Hematopoietic multipotent progenitor cell treated with erythropoietin and hydrocortisone succinate and interleukin-3 and kit ligand, for 4 days (in vitro differentiated cells): Measurements from ENCODE around the gene PHEX.

Experiments used
- DNase-seq: peaks from one replicate; pipeline ENCODE4 v3.0.0-alpha.2; 2015

PHEX gene

DNA sequence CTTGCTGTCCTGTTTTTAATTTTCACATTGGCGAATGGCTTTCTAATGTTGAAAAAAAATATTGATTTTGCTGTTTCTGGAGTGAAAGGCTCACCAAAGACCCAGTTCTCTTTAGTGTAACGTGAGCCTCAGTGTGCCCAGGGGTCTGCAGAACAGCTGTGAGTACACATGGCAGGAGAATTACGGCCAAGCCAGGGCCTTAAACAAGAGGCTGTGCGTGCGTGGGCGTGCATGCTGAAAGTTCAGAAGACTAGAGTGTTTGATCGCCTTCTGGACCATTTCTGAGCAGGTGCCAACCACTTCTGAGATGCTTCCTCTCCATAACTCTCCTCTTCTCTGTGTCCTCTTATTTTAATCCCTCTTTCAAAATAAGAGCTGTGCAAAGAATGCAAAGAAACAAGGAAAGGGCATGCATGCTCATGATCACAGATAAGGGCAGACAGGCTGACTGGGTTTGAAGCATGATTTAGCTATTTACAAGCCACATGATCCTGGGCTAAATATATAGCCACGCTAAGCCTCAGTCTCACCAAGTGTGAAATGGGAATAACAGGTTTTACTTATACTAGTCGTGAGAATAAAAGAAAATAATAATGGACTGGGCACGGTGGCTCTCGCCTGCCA, 9.9 kb downstream of the PHEX start:
- DNase-seq = peak; percentile 1

DNA sequence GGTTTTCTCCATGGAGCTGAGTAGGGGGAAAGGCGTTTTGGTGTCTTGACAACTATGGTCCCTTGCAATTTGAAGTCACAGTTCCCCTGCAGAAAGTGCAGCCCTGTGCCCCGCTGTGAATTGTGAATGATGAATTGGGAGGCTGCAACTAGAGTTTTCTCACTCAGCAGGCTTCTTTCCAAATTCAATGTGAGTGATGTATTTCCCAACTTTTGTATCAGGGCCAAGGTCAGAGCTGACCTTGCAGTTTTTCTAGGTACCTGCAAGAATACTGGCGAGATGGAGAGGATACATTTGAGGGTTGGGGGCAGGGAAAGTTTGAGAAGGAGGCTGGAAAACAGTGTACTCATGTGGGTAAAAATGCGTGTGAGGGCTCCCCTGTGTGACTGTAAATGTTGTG, 11.7 kb downstream of the PHEX start:
- no peak for DNase-seq

DNA sequence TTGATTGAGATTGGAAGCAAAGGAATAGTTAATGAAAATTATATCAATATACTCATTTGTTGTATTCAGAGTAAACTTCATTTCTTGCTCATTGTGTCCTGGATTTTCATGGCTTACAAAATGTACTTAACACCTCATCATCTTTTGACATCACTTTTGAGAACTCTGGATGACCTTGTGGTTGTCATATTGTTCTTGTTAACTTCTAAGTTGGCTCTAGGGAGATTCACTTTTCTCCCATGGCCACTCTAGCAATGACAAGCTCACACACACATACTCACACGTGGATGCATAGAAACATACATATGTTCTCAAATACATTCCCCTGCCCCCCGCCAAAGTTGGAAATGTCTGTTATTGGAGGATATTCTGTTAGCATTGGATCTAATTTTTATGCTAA, 15.3 kb downstream of the PHEX start:
- no peak for DNase-seq

DNA sequence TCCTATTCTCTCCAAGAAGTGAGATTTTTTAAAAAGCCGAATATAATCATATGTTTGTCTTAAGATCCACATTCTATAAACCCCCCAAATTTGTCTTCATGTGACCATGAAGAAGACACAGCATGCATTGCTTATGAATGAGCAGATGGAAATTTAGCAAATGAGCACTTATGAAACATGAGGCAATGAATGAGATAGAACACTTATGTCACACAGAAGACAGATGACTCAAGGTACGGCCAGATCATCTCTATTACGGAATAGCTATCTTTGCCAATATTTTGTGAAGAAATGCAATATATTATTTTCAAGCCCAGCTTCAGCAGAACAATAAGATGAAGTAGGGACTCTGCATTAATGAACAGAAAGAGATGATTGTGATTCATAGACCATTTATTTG, 21.4 kb downstream of the PHEX start:
- DNase-seq = no peak

DNA sequence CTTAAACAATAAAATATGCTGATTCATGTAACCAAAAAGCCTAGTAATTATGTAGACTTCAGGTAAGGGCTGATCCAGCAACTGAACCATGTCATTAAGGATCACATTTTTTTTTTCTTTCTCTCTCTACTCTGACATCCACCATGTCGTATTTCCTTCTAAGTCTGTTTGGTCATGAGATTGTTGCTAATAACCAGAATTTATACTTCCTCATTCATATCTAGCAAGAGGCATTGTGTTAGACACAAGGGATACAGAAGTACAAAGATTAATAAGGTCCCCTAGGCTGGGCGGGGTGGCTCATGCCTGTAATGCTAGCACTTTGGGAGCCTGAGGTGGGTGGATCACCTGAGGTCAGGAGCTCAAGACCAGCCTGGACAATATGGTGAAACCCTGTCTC, 24.1 kb downstream of the PHEX start:
- peak; percentile 8 for DNase-seq

DNA sequence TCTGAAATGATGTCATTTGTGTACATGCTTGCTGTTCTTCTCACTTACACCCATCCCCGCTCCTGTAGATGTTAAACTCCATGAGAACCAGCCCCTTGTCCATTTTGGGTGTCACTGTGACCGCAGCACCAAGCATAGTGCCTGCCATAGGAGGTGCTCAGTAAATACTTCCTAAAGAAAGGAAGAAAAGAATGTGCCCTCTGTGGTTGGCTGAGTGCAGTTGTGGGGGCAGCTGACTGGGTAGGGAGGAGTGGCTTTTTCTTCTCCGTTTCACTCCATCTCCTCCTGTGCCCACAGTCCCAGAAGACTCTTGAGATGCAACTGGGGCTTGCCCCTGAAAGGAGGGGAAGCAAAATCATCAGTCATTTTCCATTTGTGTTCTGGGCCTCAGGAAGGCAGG, 25.5 kb downstream of the PHEX start:
- DNase-seq = no peak

DNA sequence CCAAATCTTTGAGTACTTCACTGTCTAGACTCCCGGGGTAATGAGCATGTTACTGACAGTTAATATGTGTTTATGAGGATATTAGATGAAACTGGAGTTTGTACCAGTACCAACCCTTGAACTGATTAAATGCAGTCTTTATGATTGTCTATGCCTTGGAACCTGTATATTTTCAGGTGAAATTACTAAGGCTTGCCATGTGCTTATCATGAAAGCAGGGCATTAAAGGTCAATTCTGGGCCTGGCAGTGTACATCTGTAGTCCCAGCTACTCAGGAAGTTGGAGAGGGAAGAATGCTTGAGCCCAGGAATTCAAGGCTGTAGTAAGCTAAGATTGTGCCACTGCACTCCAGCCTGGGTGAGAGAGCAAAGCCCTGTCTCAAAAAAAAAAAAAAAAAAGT, 27.6 kb downstream of the PHEX start:
- DNase-seq = no peak

DNA sequence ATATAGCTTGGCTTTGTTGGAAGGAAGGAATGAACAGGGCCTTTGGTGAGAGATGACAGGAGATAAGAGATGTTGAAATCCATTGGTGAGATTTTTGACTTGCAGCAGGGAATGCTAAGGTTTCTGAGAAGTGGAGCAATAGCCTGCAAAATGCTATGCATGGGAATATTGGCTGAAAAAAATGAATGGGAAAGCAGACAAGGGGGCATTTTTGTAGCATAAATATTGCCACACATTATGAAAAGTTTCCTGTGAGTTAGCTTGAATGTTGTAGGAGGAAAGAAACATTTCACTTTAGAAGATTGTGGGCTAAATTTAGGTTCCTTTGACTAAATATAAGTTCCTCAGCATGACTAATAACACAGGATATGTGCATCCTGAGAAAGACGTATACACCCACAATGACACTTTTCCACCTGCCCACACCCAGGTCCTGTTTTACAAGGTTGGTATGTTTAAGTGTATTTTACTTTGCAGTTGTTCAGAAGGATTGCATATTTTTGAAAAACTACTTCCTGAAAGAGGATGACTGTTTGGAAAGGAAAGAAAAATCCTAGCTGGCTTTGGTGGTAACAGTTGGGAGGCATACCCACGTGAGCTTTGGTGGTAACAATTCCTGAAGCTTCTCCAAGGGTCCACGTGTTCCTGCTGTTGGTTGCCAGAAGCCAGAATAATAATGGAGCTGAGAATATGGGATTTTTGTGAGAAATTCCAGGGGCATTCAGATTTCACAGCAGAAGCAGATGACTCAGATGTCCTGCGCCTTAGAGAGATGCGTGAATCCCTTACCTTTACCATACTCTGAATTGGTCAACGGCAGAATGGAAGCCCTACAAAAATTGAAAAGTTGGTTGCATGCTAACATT, 28.5 kb downstream of the PHEX start:
- DNase-seq = no peak

DNA sequence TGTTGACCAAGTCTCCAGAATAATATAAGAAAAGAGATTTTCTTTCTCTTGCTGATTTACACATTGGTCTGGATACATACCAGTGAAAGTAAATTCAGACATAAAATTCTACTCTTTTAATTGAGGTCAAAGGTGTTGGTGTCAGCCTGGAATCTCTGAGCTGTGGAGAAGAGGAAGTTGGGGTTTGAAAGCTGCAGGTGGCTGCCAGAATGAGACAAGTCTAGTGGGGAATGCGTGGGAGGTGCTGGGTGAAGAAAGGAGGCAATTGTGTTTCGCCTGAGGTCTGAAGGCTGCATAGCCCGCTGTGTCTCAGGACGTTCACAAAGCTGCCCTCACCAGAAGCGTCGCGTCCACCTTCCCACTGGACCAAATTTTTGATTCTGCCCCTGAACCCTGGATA, 31.2 kb downstream of the PHEX start:
- peak; percentile 40 for DNase-seq

DNA sequence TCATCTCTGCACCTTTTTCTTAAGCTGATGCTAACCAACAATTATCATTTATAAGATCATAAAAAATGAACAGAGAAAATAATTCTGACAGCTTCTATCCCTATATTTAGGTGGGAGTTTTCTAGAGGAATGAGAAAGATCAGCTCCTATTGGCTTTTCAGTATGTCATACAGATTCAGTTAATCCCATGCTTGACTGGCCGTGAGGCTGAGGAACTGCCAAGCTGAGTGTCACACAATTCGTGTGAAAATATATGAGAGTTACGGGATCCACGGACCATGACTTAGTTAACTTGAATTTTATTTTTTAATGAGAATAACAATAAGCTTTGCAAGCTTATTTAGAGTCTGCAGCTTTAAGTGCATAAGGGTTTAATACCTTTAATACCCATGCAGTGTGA, 37.5 kb downstream of the PHEX start:
- no peak for DNase-seq

DNA sequence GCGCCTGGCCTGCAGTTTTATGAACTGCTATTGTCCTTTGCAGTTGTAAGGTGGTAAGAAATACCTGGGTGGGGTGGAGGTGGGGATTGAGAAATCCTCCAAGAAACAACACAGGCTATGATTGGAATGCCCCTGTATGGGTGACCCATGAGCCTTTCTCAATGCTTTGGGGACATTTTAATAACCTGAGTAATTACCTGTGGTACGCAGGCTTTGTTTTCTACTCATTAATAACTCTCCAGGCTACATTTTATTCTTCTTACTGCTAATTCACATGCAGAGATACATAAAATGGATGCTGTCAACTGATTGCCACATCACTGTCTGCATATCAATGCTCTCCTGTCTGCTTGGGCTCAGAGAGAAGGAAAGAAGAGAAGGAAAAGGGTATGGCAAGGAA, 41.8 kb downstream of the PHEX start:
- DNase-seq = no peak

DNA sequence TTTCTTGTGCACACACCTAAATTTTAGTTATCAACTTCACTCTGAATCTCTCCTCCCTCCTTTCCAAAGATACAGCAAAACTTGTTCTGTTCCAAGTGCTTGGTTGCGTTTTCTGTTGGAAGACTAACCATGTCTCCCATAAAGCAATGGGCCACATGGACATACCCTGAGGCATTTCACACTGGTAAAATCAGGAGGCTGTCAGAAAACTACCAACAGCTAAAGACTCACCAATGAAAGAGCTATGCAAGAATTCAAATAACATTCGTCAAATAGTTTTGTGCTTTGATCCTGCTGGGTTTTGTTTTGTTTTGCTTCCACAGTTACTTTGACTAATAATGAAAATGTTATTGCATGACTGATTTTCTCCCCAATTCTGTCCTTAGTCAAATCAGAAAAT, 46.0 kb downstream of the PHEX start:
- DNase-seq = no peak

DNA sequence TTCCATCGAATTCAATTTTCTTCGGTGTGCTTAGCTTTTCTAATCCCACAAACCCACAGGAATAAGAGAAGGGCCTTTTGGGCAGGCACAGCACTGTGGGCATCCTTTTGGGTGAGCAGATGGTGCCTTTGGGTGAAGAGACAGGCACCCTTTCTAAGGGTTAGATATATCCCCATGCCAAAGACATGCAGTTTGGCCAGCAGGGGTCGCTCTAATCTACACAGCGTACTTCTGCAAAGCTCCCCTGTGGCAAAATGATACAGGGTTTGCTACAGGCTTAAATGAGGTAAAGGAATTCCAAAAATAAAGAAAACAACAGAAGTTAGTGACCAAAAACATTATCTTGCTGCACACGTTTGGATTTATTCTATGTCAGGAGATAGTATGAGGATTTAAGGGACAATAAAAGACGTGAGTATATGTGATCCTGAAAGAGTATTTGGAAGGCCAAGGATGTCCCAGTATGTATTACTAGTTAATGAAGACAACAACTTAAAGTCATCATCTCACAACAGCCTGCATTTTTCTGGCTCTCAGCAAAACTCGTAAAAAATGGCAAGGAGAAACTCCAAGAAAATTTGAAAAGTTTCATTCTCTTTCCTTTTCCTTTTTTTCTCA, 49.5 kb downstream of the PHEX start:
- peak; percentile 62 for DNase-seq

DNA sequence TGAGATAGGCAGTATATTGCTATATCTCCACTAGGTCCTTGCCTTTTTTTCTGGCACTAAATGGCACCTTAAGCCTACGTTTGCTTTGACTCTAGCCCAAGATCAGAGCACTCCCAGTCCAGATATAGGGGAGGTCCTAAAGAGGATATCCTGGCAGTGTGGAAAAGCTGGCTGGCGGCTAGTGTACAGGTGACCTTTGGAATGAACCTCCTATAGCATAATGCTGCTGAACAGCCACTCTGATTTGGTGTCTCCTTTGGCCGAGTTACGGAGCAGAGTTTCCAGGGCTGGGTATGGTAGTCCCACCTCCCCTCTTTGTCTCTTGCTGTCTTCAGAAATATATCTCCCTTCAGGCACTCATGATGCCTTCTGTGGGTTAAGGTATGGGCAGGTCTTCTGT, 53.9 kb downstream of the PHEX start:
- no peak for DNase-seq

DNA sequence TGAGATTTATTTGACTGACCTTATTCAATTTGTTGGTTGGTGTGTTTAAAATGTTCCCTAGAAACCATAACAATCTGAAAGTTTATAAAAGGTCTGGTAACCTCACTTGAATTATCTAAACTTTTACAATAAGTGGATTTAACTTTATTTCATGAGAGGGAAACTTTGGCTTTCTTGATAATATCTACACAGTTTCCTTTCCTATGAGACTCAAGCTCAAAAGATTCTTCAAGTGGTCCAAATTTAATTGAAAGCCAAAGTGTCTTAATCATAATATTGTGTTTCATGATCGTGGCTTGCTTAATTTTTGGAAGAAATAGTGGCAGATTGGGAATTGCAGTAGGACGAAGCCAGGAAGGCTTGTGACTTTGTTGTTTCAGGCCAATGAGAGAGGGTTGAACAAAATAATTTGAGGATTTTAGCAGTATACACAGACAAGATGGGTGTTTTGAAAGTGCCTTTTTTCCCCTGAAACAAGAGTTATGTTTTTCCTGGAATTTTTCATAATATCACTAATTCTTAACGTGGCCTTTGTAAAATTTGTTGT, 55.0 kb downstream of the PHEX start:
- DNase-seq = no peak

DNA sequence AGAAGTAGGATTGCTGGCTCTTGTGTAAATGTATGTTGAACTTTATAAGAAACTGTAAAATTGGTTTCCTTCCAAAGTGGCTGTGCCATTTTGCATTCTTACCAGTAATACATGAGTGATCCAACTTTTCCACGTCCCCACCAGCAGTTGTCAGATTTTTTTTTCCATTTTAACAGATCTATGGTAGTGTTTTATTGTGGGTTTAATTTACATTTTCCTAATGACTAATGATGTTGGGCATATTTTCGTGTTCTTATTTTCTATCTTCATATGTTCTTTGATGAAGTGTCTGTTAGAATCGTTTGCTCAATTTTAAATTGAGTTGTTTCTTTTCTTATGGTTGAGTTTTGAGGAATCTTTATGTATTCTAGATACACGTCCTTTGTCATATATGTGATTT, 56.2 kb downstream of the PHEX start:
- no peak for DNase-seq

DNA sequence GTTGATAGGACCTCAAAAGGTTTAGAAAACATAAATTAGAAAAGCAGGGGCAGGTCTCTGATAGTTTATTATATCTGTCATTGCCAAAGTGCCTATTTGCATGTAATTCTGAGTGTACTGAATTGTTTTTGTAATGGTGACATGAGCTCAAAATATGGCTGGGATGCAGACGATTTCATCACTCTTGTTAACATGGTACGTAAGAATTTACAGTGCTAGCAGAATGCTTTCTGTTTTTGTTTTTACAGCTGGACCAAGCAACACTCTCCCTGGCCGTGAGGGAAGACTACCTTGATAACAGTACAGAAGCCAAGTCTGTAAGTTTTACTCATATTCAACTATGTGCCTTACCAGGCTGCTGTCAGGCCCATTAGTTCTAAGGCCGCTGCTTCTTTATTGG, 58.1 kb downstream of the PHEX start:
- DNase-seq = no peak

DNA sequence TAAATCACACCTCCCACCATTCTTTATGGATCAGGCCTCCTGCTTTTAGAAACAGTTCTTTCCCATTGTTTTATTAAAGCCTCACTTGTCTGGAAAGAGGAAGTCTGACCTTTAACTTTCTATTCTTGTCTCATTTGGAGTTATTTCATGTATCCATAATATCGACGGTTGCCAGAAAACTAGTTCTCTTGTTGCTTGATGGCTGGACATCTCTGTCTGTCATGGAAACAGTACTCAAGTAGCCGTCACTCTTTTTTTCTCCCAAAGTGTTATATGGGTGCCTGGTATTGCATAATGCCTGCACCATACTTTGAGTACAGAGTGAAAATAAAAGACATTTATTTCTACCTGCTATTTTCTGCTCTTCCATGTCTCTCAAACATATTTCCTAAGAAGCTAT, 61.4 kb downstream of the PHEX start:
- DNase-seq = no peak

DNA sequence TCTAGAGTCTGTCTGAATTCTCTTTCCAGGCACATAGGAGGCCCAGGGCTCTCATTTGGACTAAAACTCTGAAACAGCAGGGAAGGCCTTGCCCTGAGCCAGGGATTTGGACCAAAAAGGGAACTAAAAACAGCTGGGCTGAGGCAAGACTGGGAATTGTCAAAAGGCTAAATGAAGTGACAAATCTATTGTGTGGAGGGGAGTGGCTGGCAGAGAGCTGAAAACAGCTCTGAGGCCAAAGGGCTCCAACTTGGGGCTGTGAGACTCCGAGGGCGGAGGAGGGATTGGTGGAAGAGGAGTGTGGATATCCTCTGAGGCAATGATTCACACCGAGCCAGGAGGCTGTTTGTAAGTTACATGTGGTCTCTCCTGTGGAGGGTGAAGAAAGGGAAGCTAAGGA, 63.2 kb downstream of the PHEX start:
- DNase-seq = no peak

DNA sequence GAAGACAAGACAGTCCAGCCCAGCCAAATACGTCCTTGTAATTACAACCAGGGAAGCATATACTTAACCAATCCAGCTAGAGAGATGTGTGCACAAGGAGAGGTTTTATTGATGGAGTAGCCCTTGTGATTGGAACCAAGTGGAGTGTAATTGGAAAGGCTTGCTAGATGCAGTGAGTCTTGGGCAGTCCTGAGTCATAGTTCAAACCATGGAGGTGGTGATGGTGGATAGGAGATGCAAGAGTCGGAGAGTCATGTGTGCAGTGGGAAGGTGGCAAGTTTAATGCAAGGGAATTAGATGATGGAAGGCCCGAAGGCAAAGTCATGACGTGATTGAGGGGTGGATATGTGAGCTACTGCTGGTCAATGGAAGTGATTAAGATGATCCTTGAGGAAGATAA, 63.7 kb downstream of the PHEX start:
- no peak for DNase-seq

DNA sequence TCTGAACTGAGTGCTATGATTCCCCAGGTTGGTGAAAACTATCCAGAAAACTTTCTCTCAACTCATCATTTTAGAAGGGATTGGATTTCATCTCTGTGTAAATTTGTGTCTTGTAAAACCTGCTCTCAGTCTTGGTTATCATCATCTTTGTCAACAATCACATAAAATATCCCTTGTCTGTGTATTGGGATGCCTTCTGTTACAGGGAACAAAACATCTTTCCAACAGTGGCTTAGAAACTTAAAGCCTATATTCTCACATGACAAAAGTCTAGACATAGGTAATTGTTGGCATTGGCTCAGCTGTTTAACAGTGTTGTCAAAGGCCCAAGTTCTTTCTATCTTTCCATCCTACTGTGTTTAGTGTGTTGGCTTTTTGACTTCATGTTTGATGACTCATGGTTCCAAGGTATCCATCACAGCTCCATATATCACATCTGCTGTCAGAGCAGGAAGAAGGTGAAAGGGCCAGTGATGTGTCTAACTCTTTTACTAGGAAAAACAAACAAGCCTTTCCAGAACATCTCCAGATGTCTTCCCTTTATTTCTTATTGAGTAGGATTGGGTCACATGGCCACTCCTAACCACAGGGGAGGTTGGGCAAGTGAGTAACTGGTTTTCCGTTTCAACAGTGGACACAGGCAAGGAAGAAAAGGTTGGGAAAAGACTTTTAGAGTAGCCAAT, 65.0 kb downstream of the PHEX start:
- DNase-seq = no peak

DNA sequence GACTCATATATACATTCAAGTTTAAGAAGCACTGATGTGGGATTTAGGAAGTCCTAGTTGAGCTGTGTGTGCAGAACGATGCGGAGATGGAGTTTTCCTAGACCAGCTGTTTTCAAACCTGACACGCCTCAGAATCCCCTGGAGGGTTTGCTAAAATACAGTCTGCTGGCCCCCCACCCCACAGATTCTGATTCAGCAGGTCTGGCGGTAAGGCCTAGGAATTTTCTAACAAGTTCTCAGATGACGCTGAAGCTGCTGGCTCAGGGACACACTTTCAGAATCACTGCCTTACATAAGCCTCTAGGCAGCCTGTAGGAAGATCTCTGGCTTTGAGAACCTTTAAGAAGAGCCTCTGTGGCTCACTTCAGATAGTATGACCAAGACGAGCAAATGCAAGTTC, 73.1 kb downstream of the PHEX start:
- DNase-seq = no peak

DNA sequence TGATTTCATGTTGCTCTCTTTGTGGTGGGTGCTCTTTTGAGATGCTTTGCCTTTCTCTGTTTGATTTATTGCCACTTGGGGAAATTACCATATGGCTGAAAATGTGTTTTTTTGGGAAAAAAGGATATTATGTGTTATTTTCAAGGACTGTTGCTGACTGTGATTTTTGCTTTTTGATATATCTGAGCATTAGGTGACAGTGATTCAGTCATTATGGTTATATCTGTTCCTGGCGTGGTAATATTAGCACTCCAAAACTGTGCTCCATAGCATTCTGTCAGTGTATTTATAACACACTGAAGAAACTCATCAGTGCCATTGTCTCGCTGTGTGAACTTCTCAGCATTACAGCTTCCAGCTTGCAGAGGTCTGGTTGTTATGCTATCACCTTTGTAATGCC, 73.8 kb downstream of the PHEX start:
- no peak for DNase-seq

DNA sequence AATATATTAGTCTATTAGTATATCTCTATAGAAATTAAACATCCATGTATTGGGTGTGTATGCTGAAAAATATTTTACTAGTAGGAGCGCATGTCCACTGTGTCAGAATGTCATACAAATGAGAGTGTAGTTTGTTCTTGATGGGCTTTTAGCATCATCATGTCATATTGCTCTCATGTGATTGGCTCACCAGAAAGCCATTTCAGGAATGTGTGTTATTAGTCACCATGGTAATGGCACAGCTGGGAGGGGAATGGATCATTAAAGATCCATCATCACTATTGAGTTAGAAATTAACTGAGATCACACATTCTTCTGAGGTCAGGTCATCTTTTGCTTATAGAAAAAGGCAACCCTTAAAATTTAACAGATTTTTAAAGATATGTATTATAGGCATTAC, 77.3 kb downstream of the PHEX start:
- no peak for DNase-seq
